IMR-90 (cell line): ENCODE results near the gene SNAP25. TPM values are rescaled to one million over a fixed set of nuclear protein-coding genes. Genes with fewer than 3 reads are reported as not detected.

Source experiments
- microRNA-seq, 2 experiments: library from miRNA; stranded (forward) in 1 of 2; unstranded in 1 of 2; fragments of 10-50 nt in 1 of 2; fragments of <30 nt in 1 of 2; gene quantifications in 1 of 2; microRNA quantifications in 1 of 2; one replicate each; pipeline versions ENCODE3 to v1.1.0; 2013 to 2020; ENCODE audit not compliant: insufficient read depth in 1 of 2, insufficient read length in 1 of 2, unreplicated experiment in 1 of 2
- polyA plus RNA-seq, 3 experiments: library from polyadenylated mRNA; depleted of rRNA; stranded (reverse); fragments of >200 nt; gene quantifications; 2 replicates each; pipeline ENCODE4 v1.2.3, GENCODE V29; 2012; ENCODE audit warnings: low replicate concordance in 1 of 3
- small RNA-seq, 5 experiments: library from RNA; depleted of rRNA; stranded (forward); fragments of <200 nt; gene quantifications; one replicate each; pipeline ENCODE3, GENCODE V24; 2012
- total RNA-seq: library from RNA; depleted of rRNA; stranded (reverse); fragments of >200 nt; gene quantifications from 2 replicates; pipeline ENCODE4 v1.2.3, GENCODE V29; 2012; rRNA removed

Gene SNAP25
- total and polyA plus RNA-seq, 2 of the 4 experiments (the other 2 are of a cell fraction): 1.1 to 2.8 TPM

Small RNA genes within 50 kb of the gene (microRNA-seq; reads per million reads assigned to microRNA genes)
- not detected for gene HIGD1AP15 (ENCODE audit: insufficient read depth, insufficient read length)

Small RNA genes within 50 kb of the gene (small RNA-seq; reads per million reads assigned to genes)
- gene HIGD1AP15: 0 reads per million in 5 experiments

Other genes with a start within 250 kb of the SNAP25 start
- gene ANKEF1, start 183.8 kb upstream of the SNAP25 start, total RNA-seq: 0.54 and 0.56 TPM in 2 replicates
- gene ANKEF1, start 183.8 kb upstream of the SNAP25 start, polyA plus RNA-seq (2012; rRNA removed): 0.20 and 0.31 TPM in 2 replicates
- 7.5 and 8.1 TPM in 2 replicates for gene MKKS, start 215.4 kb downstream of the SNAP25 start, total RNA-seq
- 6.0 and 6.9 TPM in 2 replicates for gene MKKS, start 215.4 kb downstream of the SNAP25 start, polyA plus RNA-seq (2012; rRNA removed)
- 5.9 and 6.1 TPM in 2 replicates for gene SLX4IP, start 216.5 kb downstream of the SNAP25 start, total RNA-seq
- 0.90 and 1.3 TPM in 2 replicates for gene SLX4IP, start 216.5 kb downstream of the SNAP25 start, polyA plus RNA-seq (2012; rRNA removed)